ENCODE results near the gene SUGCT. TPM values are rescaled to one million over a fixed set of nuclear protein-coding genes. Genes with fewer than 3 reads are reported as not detected.

Gene SUGCT
- total RNA-seq, 6 donors from 2014 or later = 1.4 to 3.1 (median 1.7) TPM; not detected in 1

DNA sequence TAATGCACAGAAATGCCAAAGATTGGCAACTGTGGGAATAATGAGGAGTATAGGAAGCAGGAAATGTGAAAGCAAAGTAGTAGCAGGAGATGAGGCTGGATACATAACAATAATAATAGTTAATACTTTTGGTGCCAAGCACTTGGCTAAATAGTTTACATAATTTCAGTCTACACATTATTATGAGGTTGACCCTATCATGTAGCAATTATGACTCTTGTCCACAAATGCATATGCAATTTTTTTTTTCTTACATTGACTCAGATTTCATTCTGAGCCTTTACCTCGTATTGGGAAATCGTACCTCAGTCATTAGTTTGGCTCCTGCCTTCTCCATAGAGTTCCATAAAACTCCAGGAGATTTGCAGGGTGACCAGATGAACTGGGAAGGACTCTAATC lies 219.9 kb downstream of the SUGCT start:
- TF ChIP-seq EP300 (IDR thresholded peaks at IDR 0.05) (no peak), POLR2A (IDR thresholded peaks at IDR 0.05) (no peak), POLR2AphosphoS5 (IDR thresholded peaks at IDR 0.05) (no peak)
- TF ChIP-seq, protein P1, sequence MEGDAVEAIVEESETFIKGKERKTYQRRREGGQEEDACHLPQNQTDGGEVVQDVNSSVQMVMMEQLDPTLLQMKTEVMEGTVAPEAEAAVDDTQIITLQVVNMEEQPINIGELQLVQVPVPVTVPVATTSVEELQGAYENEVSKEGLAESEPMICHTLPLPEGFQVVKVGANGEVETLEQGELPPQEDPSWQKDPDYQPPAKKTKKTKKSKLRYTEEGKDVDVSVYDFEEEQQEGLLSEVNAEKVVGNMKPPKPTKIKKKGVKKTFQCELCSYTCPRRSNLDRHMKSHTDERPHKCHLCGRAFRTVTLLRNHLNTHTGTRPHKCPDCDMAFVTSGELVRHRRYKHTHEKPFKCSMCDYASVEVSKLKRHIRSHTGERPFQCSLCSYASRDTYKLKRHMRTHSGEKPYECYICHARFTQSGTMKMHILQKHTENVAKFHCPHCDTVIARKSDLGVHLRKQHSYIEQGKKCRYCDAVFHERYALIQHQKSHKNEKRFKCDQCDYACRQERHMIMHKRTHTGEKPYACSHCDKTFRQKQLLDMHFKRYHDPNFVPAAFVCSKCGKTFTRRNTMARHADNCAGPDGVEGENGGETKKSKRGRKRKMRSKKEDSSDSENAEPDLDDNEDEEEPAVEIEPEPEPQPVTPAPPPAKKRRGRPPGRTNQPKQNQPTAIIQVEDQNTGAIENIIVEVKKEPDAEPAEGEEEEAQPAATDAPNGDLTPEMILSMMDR (IDR thresholded peaks at IDR 0.05) = no peak
- no peak overlapping the region for H3K4me3 ChIP-seq
- no peaks in the 10 kb centered on the region for H3K4me1 ChIP-seq
- H3K36me3 ChIP-seq = no peaks in the 10 kb centered on the region
- WGBS, 2 donors = 79 to 87% methylated on average over 2 of the region's 2 CpGs
- ATAC-seq (ENCODE audit: low FRiP score in 2 of 2) (no peak), DNase-seq (no peak)
- no peaks in the 10 kb centered on the region for H3K27me3 ChIP-seq
- no peak overlapping the region for H3K27ac ChIP-seq
- no peaks in the 10 kb centered on the region for H3K9me3 ChIP-seq

DNA sequence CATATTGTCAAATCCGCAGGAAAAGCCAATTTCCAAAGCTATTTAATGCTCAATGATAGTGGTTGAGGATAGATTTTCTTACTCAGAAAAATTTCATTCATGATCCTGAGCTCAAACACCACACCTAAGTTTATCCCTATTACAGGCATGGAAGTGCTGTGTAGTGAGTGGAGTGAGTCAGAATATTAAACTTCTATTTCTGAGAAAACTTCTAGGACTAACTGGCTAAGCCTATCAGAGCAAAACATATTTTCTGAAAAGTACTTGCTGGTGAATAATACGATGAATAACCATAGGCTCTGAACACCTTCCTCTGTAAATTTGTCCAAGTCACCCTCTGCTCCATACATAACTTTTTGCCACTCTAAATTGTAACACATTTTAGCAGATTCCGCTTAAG lies 221.5 kb downstream of the SUGCT start:
- H3K9me3 ChIP-seq = no peaks in the 10 kb centered on the region
- no peak for TF ChIP-seq POLR2AphosphoS5 (IDR thresholded peaks at IDR 0.05)
- TF ChIP-seq EP300 (IDR thresholded peaks at IDR 0.05) = no peak
- no peak for TF ChIP-seq POLR2A (IDR thresholded peaks at IDR 0.05)
- TF ChIP-seq, protein P1 (IDR thresholded peaks at IDR 0.05) = no peak
- H3K27ac ChIP-seq = no peak overlapping the region
- no peak overlapping the region for H3K4me3 ChIP-seq
- WGBS, 2 donors = 85 to 87% methylated on average over 3 of the region's 3 CpGs
- H3K27me3 ChIP-seq = no peaks in the 10 kb centered on the region
- no peak for DNase-seq
- no peaks in the 10 kb centered on the region for H3K4me1 ChIP-seq
- no peaks in the 10 kb centered on the region for H3K36me3 ChIP-seq
- no peak for ATAC-seq (ENCODE audit: low FRiP score in 2 of 2)

DNA sequence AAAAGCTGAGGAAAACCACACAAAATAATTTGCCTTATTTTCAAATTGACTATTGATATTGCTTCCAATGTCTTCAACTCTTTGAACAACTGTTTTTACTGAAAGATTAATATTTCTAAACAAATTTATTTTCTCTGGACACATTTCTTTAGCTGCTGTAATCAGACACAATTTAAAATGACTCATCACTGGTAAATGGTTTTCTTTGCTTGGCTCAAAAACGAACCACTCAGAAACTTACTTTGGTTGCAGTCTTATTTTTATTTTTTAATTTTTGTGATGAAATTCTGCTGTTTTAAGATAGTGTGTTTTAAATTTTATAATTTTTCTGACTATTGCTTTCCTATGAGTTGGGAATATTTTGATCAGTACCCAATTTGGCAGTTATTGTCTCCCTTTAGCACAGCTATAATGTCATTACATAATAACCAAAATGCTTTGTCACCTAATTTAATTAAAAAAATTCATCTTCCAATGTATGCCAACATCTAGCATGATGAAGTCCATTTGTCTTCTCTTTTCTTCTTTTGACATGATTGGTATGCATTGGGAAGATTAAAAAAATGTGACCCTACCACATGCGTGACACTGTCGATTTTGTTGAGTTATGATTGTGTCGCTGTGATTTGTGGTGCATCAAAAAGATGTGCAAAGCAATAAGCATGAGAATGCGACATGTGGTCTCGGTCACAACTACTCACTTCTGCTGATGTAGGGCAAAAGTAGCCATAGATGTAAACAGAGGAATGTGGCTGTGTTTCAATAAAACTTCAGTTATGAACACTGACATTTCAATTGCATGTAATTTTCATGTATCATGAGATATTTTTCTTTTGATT lies 222.3 kb downstream of the SUGCT start:
- Histone ChIP-seq H3K27me3 (no peaks in the 10 kb centered on the region), H3K9me3 (no peaks in the 10 kb centered on the region), H3K4me3 (no peak overlapping the region), H3K27ac (no peak overlapping the region), H3K36me3 (no peaks in the 10 kb centered on the region), H3K4me1 (no peaks in the 10 kb centered on the region)
- no peak for ATAC-seq (ENCODE audit: low FRiP score in 2 of 2)
- DNase-seq = no peak
- WGBS, 2 donors = 74 to 80% methylated on average over 6 of the region's 6 CpGs
- TF ChIP-seq, protein P1 (IDR thresholded peaks at IDR 0.05) = no peak
- TF ChIP-seq POLR2A (IDR thresholded peaks at IDR 0.05) (no peak), EP300 (IDR thresholded peaks at IDR 0.05) (no peak), POLR2AphosphoS5 (IDR thresholded peaks at IDR 0.05) (no peak)

DNA sequence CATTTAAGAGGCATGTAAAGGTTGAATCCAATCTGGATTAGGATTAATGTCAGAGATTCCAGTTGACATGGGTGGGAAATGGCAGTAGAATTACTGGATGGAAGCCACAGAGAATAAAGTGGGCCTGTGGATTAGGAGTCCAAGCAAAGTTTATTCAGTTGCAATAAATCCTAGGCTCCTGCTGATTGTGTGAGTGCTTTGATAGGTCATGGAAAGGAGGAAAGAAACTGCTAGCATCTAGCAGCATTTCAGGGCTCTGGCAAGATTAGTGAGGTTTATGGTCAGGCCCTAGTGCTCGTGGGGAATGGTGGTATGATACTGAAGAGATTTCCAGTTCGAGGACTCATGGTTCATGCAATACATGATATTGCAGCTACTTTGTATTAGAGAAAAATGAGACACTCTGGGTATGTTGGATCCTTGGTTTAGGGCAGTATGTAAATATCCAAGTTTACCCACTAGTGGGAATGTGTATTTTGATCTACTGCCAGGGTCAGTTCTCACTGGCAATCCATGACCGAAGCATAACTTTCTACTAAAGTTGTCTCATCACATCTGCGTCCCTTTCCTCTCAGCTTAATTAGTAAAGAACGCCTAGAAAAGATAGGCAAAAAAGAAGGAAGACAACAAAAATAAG lies 235.0 kb downstream of the SUGCT start:
- WGBS, 2 donors = 77 to 78% methylated on average over 5 of the region's 5 CpGs
- Histone ChIP-seq H3K36me3 (no peaks in the 10 kb centered on the region), H3K27ac (no peak overlapping the region), H3K9me3 (no peaks in the 10 kb centered on the region), H3K27me3 (no peaks in the 10 kb centered on the region), H3K4me1 (no peaks in the 10 kb centered on the region), H3K4me3 (no peak overlapping the region)
- no peak for DNase-seq
- TF ChIP-seq POLR2AphosphoS5 (IDR thresholded peaks at IDR 0.05) (no peak), POLR2A (IDR thresholded peaks at IDR 0.05) (no peak), EP300 (IDR thresholded peaks at IDR 0.05) (no peak)
- TF ChIP-seq, protein P1 (IDR thresholded peaks at IDR 0.05) = no peak
- no peak for ATAC-seq (ENCODE audit: low FRiP score in 2 of 2)
